NCI-H446 (cell line): ENCODE results near the gene CDH23.

Experiments
- DNase-seq, 2 experiments: peaks; one replicate each; lab custom pipeline; 2025; lab: John Stamatoyannopoulos, UW

CDH23 gene

GRCh38 chr10:71440506-71441035 lies 43.9 kb downstream of the CDH23 start:
- no peak for DNase-seq

DNA sequence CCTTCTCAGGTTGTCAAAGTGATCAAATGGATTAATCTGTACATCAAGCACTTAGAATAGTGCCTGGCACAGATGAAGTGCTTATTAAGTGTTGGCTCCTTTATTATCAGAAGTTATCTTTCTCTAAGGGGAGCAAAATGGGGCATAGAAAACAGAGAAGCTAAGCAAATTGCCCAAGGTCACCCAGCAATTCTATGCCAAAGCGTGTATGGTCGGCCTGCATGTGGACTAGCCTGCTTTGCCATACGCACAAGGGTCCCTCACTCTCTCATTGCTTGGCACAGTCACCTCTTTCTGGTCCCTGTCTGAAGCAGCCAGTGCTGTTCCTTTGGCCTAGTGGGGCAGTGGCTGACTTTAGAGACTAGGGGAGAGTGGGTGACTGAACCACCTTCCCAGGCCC lies 45.3 kb downstream of the CDH23 start:
- no peak for DNase-seq

- no peak for DNase-seq
Observed at GRCh38 chr10:71442859-71443570, 46.3 kb downstream of the CDH23 start.

DNA sequence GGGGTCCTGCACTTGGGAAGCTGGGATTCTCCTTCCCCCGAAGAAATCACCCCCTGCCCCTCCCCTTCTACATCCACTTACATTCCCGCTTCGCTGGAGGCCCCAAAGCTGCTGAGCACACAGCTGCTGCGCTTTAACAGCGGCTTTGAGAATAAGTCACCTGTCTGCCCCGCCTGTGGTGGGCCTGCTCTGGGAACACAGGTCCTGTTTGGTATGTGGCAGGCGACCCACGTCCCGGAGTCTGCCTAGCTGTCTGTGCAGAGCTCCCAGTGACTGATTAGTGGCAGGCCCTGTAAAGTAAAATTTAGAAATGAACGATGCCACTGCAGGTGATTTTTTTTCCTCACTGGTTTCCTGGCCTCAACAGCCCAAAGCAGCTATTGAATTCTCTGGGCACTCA lies 47.0 kb downstream of the CDH23 start:
- no peak for DNase-seq

DNA sequence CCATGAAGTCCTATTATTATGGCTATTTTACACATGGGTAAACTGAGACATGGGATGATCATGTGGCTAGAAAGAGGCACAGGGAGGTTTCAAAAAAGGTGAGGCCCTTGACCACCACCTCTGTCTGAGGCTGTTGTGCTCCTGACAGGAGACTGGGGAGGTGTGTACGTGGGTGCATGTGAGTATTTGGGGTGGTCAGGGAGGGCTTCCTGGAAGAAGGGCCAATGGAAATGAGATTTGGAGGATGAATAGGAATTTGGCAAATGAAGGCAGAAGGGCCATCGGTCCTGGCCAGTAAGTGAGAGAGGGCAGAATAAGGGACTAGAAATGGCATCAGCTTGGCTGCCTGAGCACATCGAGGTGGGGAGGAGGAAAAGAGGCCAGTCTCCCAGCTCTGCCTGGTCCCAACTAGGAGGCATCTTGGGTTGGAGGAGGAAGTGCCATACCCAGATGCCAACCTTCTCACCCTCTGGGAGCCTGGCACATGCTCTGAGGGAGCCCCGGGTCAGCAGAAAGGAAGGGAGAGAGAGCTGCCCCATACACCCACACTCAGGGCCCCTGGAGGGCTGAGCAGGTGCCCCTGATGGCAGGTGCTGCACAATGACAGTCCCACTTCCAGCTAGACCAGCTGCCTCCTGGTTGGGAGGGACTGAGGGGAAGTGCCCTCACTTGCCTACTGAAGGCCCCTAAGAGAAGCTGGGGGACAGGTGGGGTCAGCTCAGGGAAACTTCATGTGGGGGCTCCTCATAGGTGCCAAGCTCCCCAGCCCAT lies 47.7 kb downstream of the CDH23 start:
- no peak for DNase-seq

DNA sequence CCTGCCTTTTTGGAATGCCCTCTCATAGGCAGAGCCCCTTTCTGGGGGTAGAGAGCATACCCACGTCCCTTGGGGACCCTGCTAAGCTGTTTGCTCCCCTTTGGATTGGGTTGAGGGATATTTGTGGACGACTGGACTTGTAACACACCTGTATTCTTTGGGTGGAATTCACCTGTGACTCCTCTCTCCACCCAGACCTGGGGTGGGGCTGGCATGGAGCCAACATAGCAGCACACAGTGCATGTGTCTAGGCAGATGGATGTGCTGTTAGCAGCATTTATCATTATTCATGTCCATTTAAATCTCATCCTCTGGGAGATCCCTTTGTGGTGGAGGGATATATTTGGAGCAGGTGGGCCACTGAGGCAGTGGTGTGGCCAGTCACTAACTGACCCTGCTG lies 51.0 kb downstream of the CDH23 start:
- no peak for DNase-seq

DNA sequence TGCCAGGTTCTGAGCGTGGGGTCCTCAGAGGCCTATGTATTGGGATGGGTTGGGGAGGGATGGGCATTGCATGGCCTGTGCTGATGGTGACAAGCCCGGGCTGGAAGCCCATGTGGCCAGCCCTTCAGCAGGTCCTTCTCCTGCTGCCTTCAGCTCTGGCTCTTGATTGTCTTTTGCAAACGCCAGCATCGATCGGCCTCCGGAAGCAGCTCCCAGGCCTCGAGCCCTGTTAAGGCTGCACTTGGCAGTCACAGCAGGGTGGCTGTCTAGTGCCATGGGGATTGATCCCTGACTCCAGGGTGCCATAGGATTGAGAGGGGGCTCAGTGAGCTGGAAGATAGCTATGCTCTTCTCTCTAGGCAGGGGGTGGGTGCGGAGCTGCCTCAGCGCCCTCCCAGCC lies 51.4 kb downstream of the CDH23 start:
- no peak for DNase-seq

DNA sequence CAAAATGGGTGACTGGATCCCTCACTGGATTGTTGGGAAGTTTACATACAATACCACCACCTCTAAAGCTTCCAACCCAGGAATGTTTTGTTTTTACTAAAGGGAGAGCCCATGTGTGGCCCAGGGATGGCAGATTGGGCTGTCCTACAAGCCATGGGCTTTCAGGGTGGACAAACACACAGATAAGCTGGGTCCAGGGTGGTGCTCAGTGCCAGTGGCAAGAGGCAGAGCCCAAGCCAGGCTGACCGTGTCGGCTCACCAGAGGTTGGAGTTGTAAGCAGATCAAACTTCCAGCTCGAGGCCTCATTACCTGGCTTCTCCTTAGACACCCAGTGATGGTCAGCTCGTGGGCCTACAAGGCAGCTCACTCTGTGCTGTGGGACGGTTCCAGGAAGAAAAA lies 52.3 kb downstream of the CDH23 start:
- no peak for DNase-seq

GRCh38 chr10:71451754-71452153 lies 55.0 kb downstream of the CDH23 start:
- DNase-seq, result peak in 1 of 2 experiments; percentile 37

- DNase-seq, result no peak
Observed at GRCh38 chr10:71453186-71453585, 56.5 kb downstream of the CDH23 start.

DNA sequence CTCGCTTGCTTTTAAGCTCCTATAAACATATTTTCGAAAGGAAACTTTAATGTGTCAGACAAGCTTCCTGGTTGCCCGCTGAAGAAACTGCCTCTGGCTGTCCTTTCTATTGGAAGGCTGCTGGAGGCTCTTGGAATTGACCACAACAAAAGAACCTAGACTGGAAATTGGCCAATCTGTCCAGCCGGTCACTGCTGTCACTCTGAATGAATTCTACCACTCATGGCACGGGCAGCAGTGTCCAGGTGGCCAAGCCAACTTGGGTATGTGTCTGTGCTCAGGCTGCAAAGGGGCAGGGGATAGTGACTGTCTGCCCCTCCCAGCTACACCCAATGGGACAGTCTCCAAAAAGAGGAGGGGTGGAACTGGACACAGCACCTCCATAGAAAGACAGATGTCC lies 57.6 kb downstream of the CDH23 start:
- no peak for DNase-seq

DNA sequence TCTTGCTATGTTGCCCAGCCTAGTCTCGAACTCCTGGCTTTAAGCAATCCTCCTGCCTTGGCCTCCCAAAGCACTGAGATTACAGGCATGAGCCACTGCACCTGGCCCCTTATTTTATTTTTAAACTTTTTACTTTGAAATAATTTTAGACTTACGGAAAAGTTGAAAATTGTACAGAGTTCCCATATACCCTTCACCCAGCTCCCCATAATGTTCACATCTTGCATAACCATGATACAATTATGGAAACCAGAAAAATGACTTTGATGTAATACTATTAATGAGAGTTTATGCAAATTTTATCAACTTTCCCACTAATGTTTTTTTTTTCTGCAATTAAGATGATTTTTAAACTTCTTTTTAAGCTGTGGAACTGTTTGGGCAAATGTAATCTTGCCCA lies 58.3 kb downstream of the CDH23 start:
- DNase-seq, result no peak

GRCh38 chr10:71456631-71457030 lies 59.9 kb downstream of the CDH23 start:
- DNase-seq, result no peak

- no peak for DNase-seq
Observed at GRCh38 chr10:71457908-71458307, 61.2 kb downstream of the CDH23 start.

- DNase-seq, result no peak
Observed at GRCh38 chr10:71458387-71458786, 61.7 kb downstream of the CDH23 start.

GRCh38 chr10:71459513-71459912 lies 62.8 kb downstream of the CDH23 start:
- peak in 1 of 2 experiments; percentile 11 for DNase-seq

- DNase-seq, result no peak
Observed at GRCh38 chr10:71460615-71461014, 63.9 kb downstream of the CDH23 start.

GRCh38 chr10:71461457-71461856 lies 64.7 kb downstream of the CDH23 start:
- DNase-seq, result no peak

- no peak for DNase-seq
Observed at GRCh38 chr10:71462062-71462935, 65.6 kb downstream of the CDH23 start.

GRCh38 chr10:71463111-71463510 lies 66.4 kb downstream of the CDH23 start:
- peak in 1 of 2 experiments; percentile 51 for DNase-seq

- no peak for DNase-seq
Observed at GRCh38 chr10:71465551-71466252, 69.0 kb downstream of the CDH23 start.

DNA sequence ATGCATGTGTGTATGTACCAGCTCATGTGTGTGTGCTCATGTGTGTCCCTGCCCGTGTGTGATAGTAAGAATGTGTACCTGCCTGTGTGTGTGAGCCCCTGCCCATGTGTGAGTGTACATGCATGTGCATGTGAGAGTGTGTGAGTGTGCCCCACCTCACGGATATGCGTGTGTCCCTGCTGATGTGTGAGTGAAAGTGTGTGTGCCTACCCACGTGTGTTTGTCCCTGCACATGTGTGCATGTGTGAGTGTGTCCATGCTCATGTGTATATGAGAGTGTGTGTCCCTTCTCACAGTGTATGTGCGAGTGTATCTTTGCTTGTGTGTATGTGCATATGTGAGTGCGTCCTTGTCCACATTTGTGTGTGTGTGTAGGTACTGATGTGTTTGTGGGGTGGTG lies 69.6 kb downstream of the CDH23 start:
- DNase-seq, result no peak
